HepG2 (cell line): ENCODE results near the gene HSPA1B. TPM values are rescaled to one million over a fixed set of nuclear protein-coding genes. Genes with fewer than 3 reads are reported as not detected.

Experiments
- ATF7-NPFF ChIP-seq: sonication (generic); formaldehyde crosslinking; IDR thresholded peaks from 2 replicates; pipeline ENCODE4 v1.8.1; 2023; ENCODE audit warnings: mild to moderate bottlenecking, low read depth, missing genetic modification reagents, moderate library complexity
- ETS1 ChIP-seq: sonication (generic); formaldehyde crosslinking; IDR thresholded peaks from 2 replicates; pipeline ENCODE4 v1.4.0; 2020; ENCODE audit warnings: missing genetic modification reagents
- FIP1L1 ChIP-seq: fragments of 200-400 bp; formaldehyde crosslinking; IDR thresholded peaks from 2 replicates; pipeline ENCODE4 v1.6.1; 2018; ENCODE audit warnings: low read depth, mild to moderate bottlenecking, low read length, moderate library complexity, borderline replicate concordance; ENCODE audit not compliant: insufficient read depth
- HOXA3 ChIP-seq: sonication (generic); formaldehyde crosslinking; IDR thresholded peaks from 2 replicates; pipeline ENCODE4 v1.5.0; 2020; ENCODE audit warnings: missing genetic modification reagents
- HOXD1 ChIP-seq: sonication (generic); formaldehyde crosslinking; IDR thresholded peaks from 2 replicates; pipeline ENCODE4 v1.5.0; 2020; ENCODE audit warnings: missing genetic modification reagents
- IKZF1 ChIP-seq: fragments of 450-650 bp; IDR thresholded peaks from 2 replicates; pipeline ENCODE4 v1.7.1; 2016
- IRX3 ChIP-seq: sonication (generic); formaldehyde crosslinking; IDR thresholded peaks from 2 replicates; pipeline ENCODE4 v1.8.1; 2023; ENCODE audit warnings: mild to moderate bottlenecking, low read depth, missing genetic modification reagents, borderline replicate concordance
- JUNB ChIP-seq: sonication (generic); formaldehyde crosslinking; IDR thresholded peaks from 2 replicates; pipeline ENCODE4 v1.8.0; 2022; ENCODE audit warnings: missing genetic modification reagents, mild to moderate bottlenecking, borderline replicate concordance
- KDM2A ChIP-seq: sonication (generic); formaldehyde crosslinking; IDR thresholded peaks from 2 replicates; pipeline ENCODE4 v1.4.0; 2020; ENCODE audit warnings: low read depth, missing genetic modification reagents, borderline replicate concordance
- KMT2A ChIP-seq: sonication (generic); formaldehyde crosslinking; IDR thresholded peaks from 2 replicates; pipeline ENCODE4 v1.4.0; 2020; ENCODE audit warnings: missing genetic modification reagents
- NCOA1 ChIP-seq: sonication (generic); formaldehyde crosslinking; IDR thresholded peaks from 2 replicates; pipeline ENCODE4 v1.9.0; 2021; ENCODE audit warnings: missing genetic modification reagents
- NCOA2 ChIP-seq: sonication (generic); formaldehyde crosslinking; IDR thresholded peaks from 2 replicates; pipeline ENCODE4 v1.8.0; 2022; ENCODE audit warnings: inconsistent platforms
- RBAK ChIP-seq: sonication (generic); formaldehyde crosslinking; IDR thresholded peaks from 2 replicates; pipeline ENCODE4 v1.5.1; 2020; ENCODE audit warnings: mild to moderate bottlenecking, missing genetic modification reagents
- RFXANK ChIP-seq: IDR thresholded peaks from 2 replicates; pipeline ENCODE4 v1.6.1; 2016
- SP1 ChIP-seq, 2 experiments: fragments of 450-650 bp in 1 of 2; sonication (generic) in 1 of 2; formaldehyde crosslinking in 1 of 2; IDR thresholded peaks; 2 replicates each; pipeline versions ENCODE4 v1.4.0 to v1.6.1; 2016 to 2020; ENCODE audit warnings: missing genetic modification reagents in 1 of 2
- TOPORS ChIP-seq: sonication (generic); formaldehyde crosslinking; IDR thresholded peaks from 2 replicates; pipeline ENCODE4 v1.8.0; 2023; ENCODE audit warnings: mild to moderate bottlenecking, missing genetic modification reagents
- ZBTB38 ChIP-seq: sonication (generic); formaldehyde crosslinking; IDR thresholded peaks from 2 replicates; pipeline ENCODE4 v1.5.1; 2020; ENCODE audit warnings: mild to moderate bottlenecking, missing genetic modification reagents
- ZBTB4 ChIP-seq: sonication (generic); formaldehyde crosslinking; IDR thresholded peaks from 2 replicates; pipeline ENCODE4 v1.4.0; 2020; ENCODE audit warnings: missing genetic modification reagents, mild to moderate bottlenecking, borderline replicate concordance
- ZMYM3 ChIP-seq: sonication (generic); formaldehyde crosslinking; IDR thresholded peaks from 2 replicates; pipeline ENCODE4 v1.5.1; 2020; ENCODE audit warnings: mild to moderate bottlenecking, missing genetic modification reagents
- ZNF225 ChIP-seq: sonication (generic); formaldehyde crosslinking; IDR thresholded peaks from 2 replicates; pipeline ENCODE4 v1.4.0; 2020; ENCODE audit warnings: mild to moderate bottlenecking, missing genetic modification reagents
- ZNF317 ChIP-seq: sonication (generic); formaldehyde crosslinking; IDR thresholded peaks from 2 replicates; pipeline ENCODE4 v1.5.0; 2020; ENCODE audit warnings: mild to moderate bottlenecking, missing genetic modification reagents
- ZNF484 ChIP-seq: sonication (generic); formaldehyde crosslinking; IDR thresholded peaks from 2 replicates; pipeline ENCODE4 v1.5.1; 2020; ENCODE audit warnings: mild to moderate bottlenecking, low read depth, missing genetic modification reagents, borderline replicate concordance
- ZNF557 ChIP-seq: sonication (generic); formaldehyde crosslinking; IDR thresholded peaks from 2 replicates; pipeline ENCODE4 v1.4.0; 2020; ENCODE audit warnings: missing genetic modification reagents
- ZNF572 ChIP-seq: sonication (generic); formaldehyde crosslinking; IDR thresholded peaks from 2 replicates; pipeline ENCODE4 v1.5.1; 2020; ENCODE audit warnings: mild to moderate bottlenecking, missing genetic modification reagents
- ZNF800 ChIP-seq: sonication (generic); formaldehyde crosslinking; IDR thresholded peaks from 2 replicates; pipeline ENCODE4 v1.4.0; 2020; ENCODE audit warnings: missing genetic modification reagents
- polyA plus RNA-seq, 8 experiments: library from polyadenylated mRNA; depleted of rRNA in 3 of 8; stranded (reverse) in 7 of 8; unstranded in 1 of 8; fragments of >200 nt; fragmentation: Illumina TruSeq in 4 of 8; extraction: Trizol in 4 of 8; gene quantifications; 2 replicates each; pipeline versions ENCODE4 v1.2.1 to v1.2.3, GENCODE V29; 2011 to 2016; ENCODE audit warnings: low read depth in 4 of 8, missing spikeins in 1 of 8, mixed read lengths in 1 of 8; ENCODE audit not compliant: insufficient read depth in 1 of 8
- total RNA-seq, 5 experiments: library from RNA; depleted of rRNA; stranded (reverse); fragments of >200 nt; fragmentation: Illumina TruSeq; extraction: Trizol; gene quantifications; 2 replicates each; pipeline ENCODE4 v1.2.3, GENCODE V29; 2016; ENCODE audit warnings: low read depth in 1 of 5

Gene HSPA1B
- total and polyA plus RNA-seq, 2 of the 13 experiments (the other 11 are each of a cell fraction or from before 2014, with no cell fraction given), result 26.0 to 186 TPM

- TF ChIP-seq HOXA3 (peak; percentile 84), NCOA2 (CRISPR knock-in tag) (no peak), ZMYM3 (CRISPR knock-in tag) (peak; percentile 57; the same call in 1 of the 2 replicates), ZBTB4 (no peak; the same call in 1 of the 2 replicates), ATF7-NPFF (CRISPR knock-in tag) (no peak), IKZF1 (no peak), IRX3 (CRISPR knock-in tag) (peak; percentile 60; the same call in 1 of the 2 replicates), ZNF225 (CRISPR knock-in tag) (0 out of 2 replicates have a peak, but pooled peaks have one; percentile 62), JUNB (no peak), KMT2A (CRISPR knock-in tag) (peak; percentile 59), SP1 (IDR thresholded peaks at IDR 0.05) (no peak), SP1 (CRISPR knock-in tag; IDR thresholded peaks at IDR 0.05) (peak; percentile 54), KDM2A (peak; percentile 65), ZNF572 (CRISPR knock-in tag) (peak; percentile 90), ZNF317 (peak; percentile 67; the same call in 1 of the 2 replicates), NCOA1 (no peak), TOPORS (peak; percentile 85), RFXANK (CRISPR knock-in tag) (no peak), ZNF484 (CRISPR knock-in tag) (peak; percentile 90), ZNF800 (CRISPR knock-in tag) (peak; percentile 80; the same call in 1 of the 2 replicates), HOXD1 (CRISPR knock-in tag) (peak; percentile 48; the same call in 1 of the 2 replicates), ZBTB38 (peak; percentile 77), FIP1L1 (no peak; the same call in 1 of the 2 replicates), ETS1 (CRISPR knock-in tag) (no peak), RBAK (CRISPR knock-in tag) (no peak), ZNF557 (CRISPR knock-in tag) (peak; percentile 64; the same call in 1 of the 2 replicates)
These were observed 7.1 kb downstream of the HSPA1B start (continued) for GRCh38 chr6:31834367-31835250.
